ENCODE results near the gene MCL1.

DNA sequence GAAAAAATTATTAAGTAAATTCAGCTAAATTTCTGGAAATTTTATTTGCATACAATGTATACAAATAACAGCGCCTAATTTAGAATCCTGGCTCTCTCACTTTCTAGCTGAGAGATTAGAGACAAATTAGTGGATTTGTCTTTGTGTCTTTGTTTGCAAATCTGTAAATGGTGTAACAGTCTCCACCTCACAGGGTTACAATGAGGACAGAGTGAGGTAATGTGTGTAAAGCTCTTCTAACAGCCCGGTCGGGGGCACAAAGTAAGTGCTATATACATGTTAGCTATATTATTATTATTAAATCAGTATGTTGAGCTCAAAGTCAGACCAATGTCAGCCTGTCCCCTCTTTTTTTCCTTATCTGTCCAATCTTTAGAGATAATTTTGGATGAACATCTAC lies 35.2 kb downstream of the MCL1 start:
- TF ChIP-seq ZFP30 (CRISPR knock-in tag; IDR thresholded peaks at IDR 0.05) (no peak), ZNF8 (CRISPR knock-in tag; IDR thresholded peaks at IDR 0.05) (no peak), ZFP3 (CRISPR knock-in tag; IDR thresholded peaks at IDR 0.05) (no peak), PPARA (CRISPR knock-in tag; IDR thresholded peaks at IDR 0.05; ENCODE audit: borderline replicate concordance) (no peak), ZC3H10 (CRISPR knock-in tag; IDR thresholded peaks at IDR 0.05) (no peak), SNAI2 (CRISPR knock-in tag; IDR thresholded peaks at IDR 0.05) (no peak), TCF4 (CRISPR knock-in tag; IDR thresholded peaks at IDR 0.05; ENCODE audit: borderline replicate concordance) (no peak)
- TF ChIP-seq, protein P1, sequence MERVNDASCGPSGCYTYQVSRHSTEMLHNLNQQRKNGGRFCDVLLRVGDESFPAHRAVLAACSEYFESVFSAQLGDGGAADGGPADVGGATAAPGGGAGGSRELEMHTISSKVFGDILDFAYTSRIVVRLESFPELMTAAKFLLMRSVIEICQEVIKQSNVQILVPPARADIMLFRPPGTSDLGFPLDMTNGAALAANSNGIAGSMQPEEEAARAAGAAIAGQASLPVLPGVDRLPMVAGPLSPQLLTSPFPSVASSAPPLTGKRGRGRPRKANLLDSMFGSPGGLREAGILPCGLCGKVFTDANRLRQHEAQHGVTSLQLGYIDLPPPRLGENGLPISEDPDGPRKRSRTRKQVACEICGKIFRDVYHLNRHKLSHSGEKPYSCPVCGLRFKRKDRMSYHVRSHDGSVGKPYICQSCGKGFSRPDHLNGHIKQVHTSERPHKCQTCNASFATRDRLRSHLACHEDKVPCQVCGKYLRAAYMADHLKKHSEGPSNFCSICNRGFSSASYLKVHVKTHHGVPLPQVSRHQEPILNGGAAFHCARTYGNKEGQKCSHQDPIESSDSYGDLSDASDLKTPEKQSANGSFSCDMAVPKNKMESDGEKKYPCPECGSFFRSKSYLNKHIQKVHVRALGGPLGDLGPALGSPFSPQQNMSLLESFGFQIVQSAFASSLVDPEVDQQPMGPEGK (CRISPR knock-in tag; IDR thresholded peaks at IDR 0.05; ENCODE audit: borderline replicate concordance) = no peak
- TF ChIP-seq, protein P2, sequence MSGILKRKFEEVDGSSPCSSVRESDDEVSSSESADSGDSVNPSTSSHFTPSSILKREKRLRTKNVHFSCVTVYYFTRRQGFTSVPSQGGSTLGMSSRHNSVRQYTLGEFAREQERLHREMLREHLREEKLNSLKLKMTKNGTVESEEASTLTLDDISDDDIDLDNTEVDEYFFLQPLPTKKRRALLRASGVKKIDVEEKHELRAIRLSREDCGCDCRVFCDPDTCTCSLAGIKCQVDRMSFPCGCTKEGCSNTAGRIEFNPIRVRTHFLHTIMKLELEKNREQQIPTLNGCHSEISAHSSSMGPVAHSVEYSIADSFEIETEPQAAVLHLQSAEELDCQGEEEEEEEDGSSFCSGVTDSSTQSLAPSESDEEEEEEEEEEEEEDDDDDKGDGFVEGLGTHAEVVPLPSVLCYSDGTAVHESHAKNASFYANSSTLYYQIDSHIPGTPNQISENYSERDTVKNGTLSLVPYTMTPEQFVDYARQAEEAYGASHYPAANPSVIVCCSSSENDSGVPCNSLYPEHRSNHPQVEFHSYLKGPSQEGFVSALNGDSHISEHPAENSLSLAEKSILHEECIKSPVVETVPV (CRISPR knock-in tag; IDR thresholded peaks at IDR 0.05) = no peak
